HL-60/S4 treated with retinoic acid at 250 ng/mL for 4 days and 3 days (cell line): ENCODE measurements around the gene CPNE8.
"Not testable (repeated sequence)": the region's sequence is repeated elsewhere in the genome, so short reads cannot be mapped to it uniquely, and the experiment has no call there.

ENCODE experiments used
- in situ Hi-C: fragments of 300-500 bp; cut with MboI; formaldehyde crosslinking; loops from 2 replicates; pipeline ENCODE4 v1.7.0; 2022; ENCODE audit warnings: low sequenced_read_pairs

CPNE8 gene

GRCh38 chr12:38744041-38744440 lies 161.3 kb downstream of the CPNE8 start:
- in situ Hi-C loops = no loop called here

DNA sequence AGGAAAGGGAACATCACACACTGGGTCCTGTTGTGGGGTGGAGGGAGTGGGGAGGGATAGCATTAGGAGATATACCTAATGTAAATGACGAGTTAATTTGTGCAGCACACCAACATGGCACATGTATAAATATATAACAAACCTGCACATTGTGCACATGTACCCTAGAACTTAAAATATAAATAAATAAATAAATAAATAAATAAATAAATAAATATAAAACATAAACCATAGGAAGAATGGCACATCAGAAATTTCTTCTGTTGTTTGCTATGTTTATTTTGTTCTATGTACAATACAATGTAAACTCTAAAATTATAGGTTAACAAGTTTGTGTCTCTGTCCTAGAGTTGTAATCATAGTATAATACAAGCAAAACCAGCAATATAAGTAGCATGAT lies 162.9 kb downstream of the CPNE8 start:
- in situ Hi-C loops = not testable (repeated sequence)

DNA sequence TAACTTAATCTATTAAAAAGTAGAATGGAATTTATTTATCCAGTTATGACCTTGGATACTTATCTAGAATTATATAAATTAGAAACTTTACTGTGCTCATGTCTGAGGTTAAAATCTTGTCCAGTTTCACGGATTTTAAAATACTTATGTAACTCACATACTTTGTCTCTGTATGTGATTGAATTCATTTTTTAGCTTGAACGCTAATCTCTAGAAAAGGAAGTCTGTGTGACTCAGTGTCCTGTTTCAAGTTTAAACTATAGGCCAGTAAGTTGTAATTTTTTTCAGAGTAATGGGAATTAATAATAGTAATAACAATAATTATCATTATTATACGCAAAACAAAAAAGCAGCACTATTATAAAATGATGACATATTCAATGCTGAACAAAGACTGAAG lies 168.6 kb downstream of the CPNE8 start:
- in situ Hi-C loops = no loop called here

- in situ Hi-C loops = no loop called here
Observed at GRCh38 chr12:38732761-38733160, 172.6 kb downstream of the CPNE8 start.

- in situ Hi-C loops = no loop called here
Observed at GRCh38 chr12:38728894-38729293, 176.5 kb downstream of the CPNE8 start.

DNA sequence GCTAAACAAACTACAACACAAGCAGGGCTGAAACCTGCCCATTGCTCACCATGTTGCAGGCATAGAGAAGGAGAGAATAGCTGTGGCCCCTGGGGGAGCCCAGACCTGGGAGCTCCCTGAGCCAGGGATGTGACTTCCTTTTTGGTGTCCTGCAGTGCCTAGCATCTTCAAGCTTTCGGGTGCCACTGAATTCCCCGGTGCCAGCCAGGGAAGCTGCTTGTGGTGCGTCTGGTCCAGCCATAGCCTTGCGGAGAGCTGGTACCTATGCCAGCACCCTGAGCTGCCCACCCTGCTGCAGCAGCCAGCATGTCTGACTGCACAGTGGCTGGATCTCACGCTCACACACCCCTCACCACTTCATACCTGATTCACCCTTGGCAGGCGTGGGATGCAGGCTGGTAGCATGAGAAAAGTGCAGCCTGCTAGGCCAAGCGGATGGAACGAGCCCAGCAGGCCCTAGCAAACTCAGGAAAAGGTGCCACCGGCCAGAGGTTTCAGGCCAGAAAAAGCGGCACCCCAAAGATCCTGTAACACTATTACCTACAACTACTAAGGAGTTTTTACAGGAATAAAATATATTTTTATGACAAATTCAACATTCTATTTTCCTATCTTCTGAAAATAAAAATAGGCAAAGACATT lies 183.7 kb downstream of the CPNE8 start:
- in situ Hi-C loops = no loop called here

- in situ Hi-C loops = no loop called here
Observed at GRCh38 chr12:38720661-38721060, 184.7 kb downstream of the CPNE8 start.

- in situ Hi-C loops = no loop called here
Observed at GRCh38 chr12:38713294-38713693, 192.1 kb downstream of the CPNE8 start.

DNA sequence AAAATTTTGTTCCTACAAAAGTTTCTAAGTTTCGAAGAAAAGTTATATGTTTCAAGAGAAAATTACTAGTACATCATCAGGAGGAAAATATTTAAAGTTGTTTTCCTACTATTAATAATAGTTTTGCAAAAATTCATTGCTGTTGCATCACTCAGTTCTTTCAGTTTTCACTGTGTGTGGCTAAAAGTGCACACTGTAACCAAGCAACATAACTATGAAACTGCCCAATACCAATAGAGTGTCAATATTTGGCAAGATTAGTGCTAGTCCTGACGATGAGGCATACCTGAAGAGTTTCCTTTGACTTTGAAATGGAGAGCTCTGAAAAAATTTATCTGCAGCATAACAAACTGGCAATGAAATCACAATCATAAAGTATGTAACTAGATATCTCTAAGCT lies 194.3 kb downstream of the CPNE8 start:
- in situ Hi-C loops = no loop called here

DNA sequence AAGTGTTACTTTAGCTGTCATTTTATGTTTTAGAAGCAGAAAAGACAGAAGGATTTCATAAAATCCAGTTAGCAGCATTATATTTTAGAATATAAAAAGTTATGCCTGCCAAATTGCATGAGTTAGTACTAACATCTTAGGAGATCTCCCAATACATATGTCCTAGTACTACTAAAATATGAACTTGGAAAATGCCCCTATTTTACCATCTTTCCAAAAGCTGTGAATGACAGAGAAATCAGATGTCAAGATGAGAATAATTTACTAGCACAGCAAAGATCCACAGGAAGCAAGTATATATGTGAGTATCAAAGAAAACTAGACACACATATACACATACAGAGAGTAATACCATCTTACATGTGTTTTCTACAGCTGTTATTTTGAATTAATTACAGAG lies 196.9 kb downstream of the CPNE8 start:
- in situ Hi-C loops = no loop called here

- in situ Hi-C loops = no loop called here
Observed at GRCh38 chr12:38707648-38708047, 197.7 kb downstream of the CPNE8 start.

DNA sequence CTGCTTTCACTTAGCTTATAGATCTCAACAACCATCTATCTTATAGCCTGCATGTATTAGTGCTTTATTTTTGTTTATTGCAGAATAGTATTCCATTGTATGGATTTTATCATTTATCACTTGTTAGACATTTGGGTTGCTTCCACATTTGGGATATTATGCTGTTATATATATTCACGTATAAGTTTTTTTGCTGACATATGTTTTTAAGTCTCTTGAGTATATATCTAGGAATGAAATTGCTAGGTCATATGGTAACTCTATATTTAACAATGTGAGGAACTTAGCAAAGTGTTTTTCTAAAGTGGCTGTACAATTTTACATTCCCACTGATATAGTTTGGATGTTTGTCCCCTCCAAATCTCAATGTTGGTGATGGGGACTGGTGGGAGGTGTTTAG lies 208.1 kb downstream of the CPNE8 start:
- in situ Hi-C loops = no loop called here

DNA sequence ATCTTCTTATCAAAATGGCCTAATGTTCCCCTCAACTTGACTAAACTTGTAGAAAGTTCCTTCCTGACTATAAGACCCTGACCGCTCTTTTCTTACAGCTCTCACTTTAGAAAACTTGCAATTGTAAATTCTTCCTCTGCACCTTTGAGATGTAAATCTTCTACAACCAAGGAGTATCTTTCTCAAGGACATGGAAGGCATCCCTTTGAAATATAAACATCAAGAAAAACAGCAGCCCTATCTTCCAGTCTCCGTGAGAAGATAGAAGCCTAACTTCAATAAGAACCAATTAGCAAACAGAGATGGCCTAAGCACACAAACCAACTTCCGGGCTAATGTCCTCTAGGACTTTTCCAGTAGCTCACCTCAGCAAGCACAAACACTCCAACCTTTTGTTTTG lies 210.3 kb downstream of the CPNE8 start:
- in situ Hi-C loops = no loop called here

DNA sequence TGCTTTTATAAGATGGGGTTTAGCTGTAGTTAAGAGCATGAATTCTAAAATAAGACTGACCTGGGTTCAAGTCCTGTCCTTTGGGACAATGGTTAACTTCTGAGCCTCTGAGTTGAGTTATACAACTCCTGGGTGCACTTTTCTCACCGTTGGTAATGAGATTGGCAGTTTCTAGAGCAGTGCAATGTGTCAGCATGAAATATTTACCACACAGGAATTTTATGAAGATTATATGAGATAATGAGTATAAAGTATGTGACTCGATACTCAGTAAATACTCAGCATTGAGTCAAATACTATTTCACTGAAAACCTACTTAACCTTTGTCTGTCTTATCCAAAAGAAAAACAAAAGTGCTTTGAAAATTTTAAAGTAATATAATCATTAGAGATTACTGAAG lies 214.2 kb downstream of the CPNE8 start:
- in situ Hi-C loops = no loop called here

DNA sequence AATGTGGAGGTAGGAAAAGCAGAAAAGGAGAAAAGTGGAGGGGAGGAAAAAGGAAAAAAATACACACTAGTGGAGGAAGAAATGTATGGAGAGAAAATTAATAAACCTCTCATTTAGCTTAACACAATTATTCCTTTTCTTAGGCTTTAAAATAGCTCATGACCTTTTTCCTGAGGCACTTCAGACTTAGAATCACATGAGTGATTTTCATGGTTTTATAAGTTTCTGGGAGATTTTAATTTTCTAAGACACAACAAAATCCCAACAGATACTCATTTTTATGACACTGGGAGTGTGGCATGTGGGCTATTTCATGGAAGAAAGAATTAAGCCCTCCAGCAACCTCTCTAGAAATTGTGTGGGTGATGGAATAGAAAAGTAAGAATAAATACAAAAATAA lies 214.7 kb downstream of the CPNE8 start:
- in situ Hi-C loops = no loop called here

DNA sequence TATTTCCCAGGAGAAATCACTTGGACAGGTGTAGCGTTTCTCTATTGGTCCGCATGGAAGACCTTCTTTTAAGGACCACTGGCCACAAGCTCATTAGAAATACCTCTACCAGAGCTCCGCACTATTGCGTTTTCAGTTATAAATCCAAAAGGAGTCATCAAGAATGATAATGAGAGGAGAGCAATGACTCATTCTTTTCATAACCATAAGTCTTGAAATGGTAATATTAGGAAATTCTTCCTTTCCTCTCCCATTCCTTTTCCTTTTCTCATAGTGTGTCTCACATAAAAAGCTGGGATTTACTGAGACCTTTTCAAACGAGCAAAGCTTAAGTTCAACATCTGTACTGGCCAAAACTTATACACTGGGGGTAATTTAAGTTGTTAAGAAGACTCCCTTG lies 215.7 kb downstream of the CPNE8 start:
- in situ Hi-C loops = no loop called here

DNA sequence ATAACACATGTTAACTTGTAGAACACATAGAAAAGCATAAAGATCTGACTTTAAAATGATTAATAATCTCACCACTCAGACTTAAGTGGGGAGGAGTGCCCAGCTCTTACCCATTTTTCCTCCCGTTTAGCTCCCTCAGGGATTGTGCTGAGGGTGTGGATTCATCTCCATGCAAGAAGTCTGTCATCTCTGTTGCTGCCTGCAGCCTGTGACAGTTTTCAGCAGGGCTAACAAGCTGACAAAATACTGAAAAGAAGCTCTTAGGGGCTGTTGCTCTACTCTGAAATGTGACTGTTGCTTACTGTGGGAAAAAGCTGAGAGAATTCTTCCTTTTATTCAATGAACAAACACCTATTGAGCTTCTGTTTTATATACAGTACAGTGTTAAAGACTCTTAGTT lies 216.2 kb downstream of the CPNE8 start:
- in situ Hi-C loops = no loop called here

DNA sequence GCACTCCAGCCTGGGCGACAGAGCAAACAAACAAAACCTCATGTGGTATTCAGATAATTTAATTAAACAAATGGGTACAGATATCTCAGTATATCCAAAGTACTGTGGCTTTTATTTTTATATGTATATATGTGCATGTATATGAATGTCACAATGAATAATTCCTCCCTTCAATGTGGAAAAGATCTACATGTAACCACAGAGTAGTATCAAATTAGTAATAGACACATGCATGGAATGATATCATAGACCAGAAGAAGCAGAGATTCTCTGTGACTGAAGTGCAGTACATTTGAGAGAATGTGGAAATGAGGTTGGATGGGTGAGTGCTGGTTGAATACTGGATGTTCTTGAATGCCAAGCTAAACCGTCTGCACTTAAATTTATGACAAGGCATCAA lies 222.9 kb downstream of the CPNE8 start:
- in situ Hi-C loops = no loop called here

DNA sequence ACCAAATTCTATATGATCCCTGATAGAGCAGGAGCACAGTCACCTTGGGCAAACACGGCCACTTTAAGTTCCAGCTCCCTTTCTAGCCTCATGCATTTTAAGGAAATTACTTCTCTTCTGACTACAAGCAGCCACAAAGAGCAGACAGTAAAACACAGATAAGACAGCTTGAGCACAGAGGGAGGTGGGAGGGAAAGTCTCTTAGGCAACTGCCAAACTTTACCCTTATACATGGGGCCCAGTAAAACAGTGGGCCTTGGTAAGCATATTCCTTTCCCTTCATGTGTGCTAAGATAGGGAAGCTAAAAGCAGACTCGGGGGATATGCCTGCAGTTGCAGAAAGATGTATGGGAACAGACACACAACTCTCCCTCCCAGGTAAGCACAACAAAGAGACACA lies 235.9 kb downstream of the CPNE8 start:
- in situ Hi-C loops = no loop called here

DNA sequence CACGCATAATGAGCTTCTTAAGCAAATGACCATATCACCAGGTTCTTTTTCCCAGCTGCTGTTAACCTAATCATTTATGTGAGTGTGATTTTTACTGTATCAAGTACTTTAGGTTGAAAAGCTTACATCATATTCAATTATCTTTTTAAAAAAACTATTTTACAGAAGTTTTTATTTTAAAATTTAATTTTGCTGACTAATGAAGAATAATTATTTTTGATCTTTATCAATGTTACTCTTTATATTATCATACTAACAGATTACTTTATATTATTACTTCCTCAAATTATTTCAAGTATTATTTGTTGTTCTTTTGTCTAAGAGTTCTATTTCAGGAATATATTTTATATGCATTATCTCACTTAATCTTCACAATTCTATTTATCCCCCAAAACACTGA lies 236.3 kb downstream of the CPNE8 start:
- in situ Hi-C loops = no loop called here

DNA sequence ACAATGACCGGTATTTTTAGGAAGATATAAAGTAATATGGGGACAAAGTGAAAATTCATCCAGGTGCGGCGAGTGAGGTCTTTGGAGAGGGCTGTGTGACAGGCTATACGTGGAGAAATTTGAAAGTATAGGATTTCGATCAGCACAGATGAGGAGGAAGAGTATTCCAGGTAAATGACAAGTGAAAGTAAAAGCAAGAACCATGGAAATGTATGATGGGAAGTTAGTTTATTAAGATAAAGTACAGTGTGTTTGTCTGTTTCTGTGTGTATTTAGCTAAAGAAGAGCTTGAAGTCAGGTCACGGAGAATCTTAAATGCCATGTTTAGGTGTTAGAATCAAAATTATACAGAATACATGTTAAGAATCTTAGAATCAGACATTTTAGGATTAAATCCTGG lies 239.0 kb downstream of the CPNE8 start:
- in situ Hi-C loops = no loop called here

DNA sequence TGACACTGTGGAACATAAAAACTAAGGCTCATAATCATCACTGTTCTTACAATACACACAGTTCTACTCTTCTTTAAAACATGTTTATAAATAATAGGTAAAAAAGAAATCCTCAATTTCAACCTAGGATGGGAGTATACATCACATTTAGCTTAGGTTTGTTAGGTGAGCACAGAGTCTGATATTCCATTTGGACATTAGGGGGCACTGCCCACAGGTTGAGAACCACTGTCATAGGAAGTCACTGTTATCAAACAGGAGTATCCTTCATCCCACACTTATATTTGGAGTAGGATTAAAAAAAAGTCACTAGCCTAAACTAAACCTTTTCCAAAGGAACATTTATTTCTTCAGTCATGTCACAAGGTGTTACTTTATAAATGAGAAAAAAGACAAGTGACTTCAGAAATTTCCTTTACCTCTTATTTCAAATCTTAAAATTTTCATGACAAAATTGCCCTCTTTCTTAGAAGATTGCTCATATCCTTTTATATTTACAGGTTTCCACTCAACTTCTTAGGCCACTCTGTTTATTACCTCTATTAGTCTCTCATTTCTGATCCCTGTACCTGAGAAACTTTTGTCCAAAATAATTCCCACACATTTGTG lies 240.6 kb downstream of the CPNE8 start:
- in situ Hi-C loops = no loop called here

DNA sequence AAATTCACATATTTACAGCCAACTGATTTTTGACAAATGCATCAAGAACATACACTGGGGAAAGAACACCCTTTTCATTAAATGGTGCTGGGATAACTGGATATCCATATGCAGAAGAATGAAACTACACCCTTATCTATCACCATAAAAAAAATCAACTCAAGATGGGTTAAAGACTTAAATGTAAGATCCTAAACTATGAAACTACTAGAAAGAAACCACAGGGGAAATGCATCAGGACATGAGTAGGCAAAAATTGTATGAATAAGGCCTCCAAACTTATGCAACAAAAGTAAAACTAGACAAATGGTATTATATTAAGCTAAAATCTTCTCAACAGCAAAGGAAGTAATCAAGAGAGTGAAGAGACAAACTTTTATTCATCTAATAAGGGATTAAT lies 242.6 kb downstream of the CPNE8 start:
- in situ Hi-C loops = no loop called here
